Measurements from ENCODE around the gene PPP1R15B.

The PPP1R15B gene

GRCh38 chr1:204366759-204367158 lies 44.9 kb downstream of the PPP1R15B start:
- DNase-seq (ENCODE audit: low read depth), result no peak

- DNase-seq (ENCODE audit: low read depth), result peak; percentile 49
These were observed 48.1 kb downstream of the PPP1R15B start for GRCh38 chr1:204363335-204364114.

- DNase-seq (ENCODE audit: low read depth), result no peak
These were observed 48.7 kb downstream of the PPP1R15B start for GRCh38 chr1:204362984-204363334.

- DNase-seq (ENCODE audit: low read depth), result no peak
These were observed 49.8 kb downstream of the PPP1R15B start for GRCh38 chr1:204361781-204362180.

DNA sequence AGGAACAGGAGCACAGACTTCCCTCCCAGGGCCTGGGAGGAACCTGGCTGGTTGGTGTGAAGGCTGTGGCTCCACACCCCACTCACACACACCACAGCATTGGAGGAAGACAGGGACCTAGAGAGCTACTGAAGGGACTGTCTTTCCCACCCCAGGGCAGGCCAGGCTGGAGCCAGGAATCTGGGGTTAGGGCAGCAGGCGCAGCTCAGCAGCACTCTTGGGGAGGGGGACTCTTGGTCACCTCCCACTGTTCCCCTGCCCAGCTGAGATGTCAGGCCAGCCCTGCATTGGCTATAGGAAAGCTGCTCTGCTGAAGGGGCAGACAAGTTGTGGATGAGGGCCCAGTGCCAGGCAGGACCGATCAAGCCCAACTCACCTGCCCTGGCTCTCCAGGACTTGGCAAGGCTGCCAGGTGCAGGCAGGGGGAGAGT lies 50.3 kb downstream of the PPP1R15B start:
- no peak for DNase-seq (ENCODE audit: low read depth)

DNA sequence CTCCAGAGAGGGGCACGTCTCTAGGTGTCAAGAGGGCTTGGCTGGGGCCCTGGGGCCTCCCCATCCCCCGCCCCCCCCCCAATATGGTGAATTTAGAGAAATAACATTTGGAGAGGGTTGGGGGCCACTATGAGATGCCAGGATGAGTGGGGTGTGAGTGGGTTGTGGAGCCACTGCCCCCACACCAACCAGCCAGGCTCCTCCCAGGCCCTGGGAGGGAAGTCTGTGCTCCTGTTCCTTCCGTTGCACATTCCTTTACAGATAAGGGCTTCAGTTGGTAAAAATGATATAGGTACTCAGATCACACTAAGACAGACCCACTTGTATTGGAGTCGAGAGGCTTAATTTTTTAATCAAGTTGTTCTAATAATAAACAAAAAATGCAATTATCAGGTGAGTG lies 51.3 kb downstream of the PPP1R15B start:
- no peak for DNase-seq (ENCODE audit: low read depth)

- no peak for DNase-seq (ENCODE audit: low read depth)
These were observed 52.0 kb downstream of the PPP1R15B start, which contains the start of gene PLEKHA6 for GRCh38 chr1:204359474-204360255. PLEKHA6 (minus strand) TSS chr1:204359929; CDS start chr1:204273727, 86,202 bp downstream.

- DNase-seq (ENCODE audit: low read depth), result no peak
These were observed 52.5 kb downstream of the PPP1R15B start for GRCh38 chr1:204359131-204359473.

- DNase-seq (ENCODE audit: low read depth), result no peak
These were observed 53.0 kb downstream of the PPP1R15B start for GRCh38 chr1:204358605-204359004.

DNA sequence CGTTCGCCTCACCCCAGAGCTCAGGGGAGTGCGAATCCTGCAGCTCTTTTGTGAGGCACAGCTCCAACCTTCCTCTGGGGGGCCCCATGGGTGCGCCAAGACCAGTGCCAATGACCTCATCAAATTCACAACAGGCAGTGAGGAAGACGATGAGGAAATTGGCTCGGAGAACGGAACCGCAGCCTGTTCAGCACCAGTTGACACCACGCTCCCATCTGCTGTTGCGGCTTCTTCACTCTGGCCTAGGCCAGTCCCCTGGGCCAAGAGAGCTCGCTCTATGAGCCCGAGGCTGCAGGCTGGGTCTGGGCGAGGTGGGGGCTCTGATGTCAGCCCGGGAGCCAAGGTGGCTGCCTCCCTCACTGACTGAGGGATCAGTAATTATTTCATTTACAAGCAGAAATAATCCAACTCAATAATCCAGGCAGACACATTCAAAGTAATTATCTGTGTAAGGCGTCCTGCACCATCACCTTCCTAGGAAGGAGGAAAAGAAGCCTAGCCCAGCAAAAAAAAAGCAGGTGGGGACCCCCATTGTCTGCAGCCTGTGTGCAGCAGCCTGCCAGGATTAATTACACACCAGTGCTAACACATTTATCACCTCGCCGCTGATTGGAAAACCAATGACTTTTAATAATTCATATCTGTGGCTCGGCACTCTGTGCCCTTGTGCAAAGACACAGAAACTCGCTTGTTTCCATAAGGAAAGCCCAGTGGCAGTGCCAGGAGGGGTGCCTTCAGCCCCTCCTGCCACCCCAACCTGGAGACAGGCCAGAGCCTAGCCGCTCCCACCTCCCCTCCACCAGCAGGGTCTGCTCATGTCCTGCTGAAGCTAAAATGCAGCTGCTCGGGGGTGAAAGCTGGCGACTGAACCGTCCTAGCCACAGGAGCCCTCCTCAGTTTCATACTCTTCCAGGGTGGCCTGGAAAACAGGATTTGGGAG lies 53.8 kb downstream of the PPP1R15B start:
- no peak for DNase-seq (ENCODE audit: low read depth)

DNA sequence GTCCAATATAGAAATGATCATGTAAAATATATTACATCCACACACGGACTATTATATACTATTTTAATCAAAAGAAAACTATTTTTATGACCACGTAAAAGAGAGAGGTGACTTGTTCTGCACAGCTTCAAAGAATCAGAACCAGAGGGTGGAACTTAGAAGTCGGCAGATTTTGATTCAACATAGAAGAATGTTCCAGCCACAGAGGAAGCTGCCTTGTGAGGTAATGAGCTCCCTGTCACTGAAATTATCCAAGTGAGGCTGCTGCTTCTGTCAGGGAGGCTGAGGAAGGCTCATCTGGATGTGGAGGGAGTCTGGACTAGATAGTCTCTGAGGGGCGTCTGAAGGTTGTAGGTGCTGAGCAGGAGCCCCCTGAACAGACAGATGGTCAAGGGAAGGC lies 54.6 kb downstream of the PPP1R15B start:
- no peak for DNase-seq (ENCODE audit: low read depth)

DNA sequence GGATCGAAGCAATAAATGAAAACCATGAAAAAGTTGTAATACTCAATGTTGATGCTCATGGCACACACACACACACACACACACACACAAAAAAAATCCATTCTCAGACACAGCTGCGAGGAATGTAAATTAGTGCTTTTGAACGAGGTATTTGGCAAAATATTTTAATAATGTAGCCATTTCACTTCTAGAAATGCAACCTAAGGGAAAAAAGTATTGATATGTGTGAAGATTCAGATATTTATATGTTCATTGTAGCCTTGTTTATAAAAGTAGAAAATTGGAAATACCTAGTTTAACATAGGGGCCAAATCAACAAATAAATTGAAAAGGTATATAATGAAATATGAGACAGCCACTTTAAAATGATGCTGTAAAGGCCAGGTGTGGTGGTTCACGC lies 55.7 kb downstream of the PPP1R15B start:
- no peak for DNase-seq (ENCODE audit: low read depth)

GRCh38 chr1:204354579-204354978 lies 57.0 kb downstream of the PPP1R15B start:
- no peak for DNase-seq (ENCODE audit: low read depth)

All from HS-5 (cell line).